Thyroid gland (tissue), 4 donors: ENCODE measurements around the gene AUH.

ENCODE experiments used
- POLR2A ChIP-seq, 2 donors: fragments of 450-650 bp; IDR thresholded peaks; one replicate each; pipeline ENCODE4 v1.6.1; 2017; ENCODE audit warnings: antibody characterized with exemption in 2 of 2, mild to moderate bottlenecking in 2 of 2, moderate library complexity in 1 of 2
- TF ChIP-seq, protein P1 (sequence below), 6 experiments: fragments of 200-600 bp in 3 of 6; fragments of 450-650 bp in 3 of 6; sonication (generic) in 3 of 6; IDR thresholded peaks; one replicate each; pipeline ENCODE4 v1.5.1; 2016 to 2019; ENCODE audit warnings: antibody characterized with exemption in 6 of 6, mild to moderate bottlenecking in 2 of 6, inconsistent platforms in 1 of 6, moderate library complexity in 1 of 6

DNA sequence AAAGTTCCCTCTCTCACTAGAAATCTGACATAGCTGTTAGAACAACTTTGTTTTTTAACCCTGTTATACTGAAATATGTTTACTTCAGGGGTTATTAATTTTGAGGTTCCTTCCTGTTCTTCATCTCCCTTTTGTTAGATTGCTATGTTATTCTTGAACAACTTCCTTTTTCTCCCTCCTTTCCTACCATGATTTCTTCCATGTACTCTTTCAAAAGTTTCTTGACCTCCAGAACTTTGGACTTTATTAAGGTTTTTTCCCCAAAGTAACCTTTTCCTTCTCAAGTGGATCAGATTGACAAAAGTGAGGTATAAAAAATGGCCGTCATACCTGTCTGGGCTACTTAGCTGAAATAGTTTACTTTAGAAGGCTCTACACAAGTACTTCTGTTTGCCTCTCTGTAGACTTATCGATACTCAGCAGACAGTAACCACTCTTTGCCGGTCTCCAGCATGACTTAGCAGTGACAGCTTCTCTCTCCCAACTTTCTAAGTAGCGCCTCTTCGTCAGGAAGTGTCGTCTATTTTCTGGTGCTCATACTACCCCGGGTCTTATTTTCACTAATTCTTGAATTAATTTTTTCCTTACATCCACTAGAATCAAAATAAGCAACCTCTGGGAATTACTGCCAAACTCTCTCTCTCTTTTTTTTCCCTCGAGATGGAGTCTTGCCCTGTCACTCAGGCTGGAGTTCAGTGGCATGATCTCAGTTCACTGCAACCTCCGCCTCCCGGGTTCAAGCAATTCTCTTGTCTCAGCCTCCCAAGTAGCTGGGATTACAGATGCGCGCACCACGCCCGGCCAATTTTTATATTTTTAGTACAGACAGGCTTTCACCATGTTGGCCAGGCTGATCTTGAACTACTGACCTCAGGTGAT lies 42.2 kb upstream of the AUH start:
- TF ChIP-seq, protein P1, sequence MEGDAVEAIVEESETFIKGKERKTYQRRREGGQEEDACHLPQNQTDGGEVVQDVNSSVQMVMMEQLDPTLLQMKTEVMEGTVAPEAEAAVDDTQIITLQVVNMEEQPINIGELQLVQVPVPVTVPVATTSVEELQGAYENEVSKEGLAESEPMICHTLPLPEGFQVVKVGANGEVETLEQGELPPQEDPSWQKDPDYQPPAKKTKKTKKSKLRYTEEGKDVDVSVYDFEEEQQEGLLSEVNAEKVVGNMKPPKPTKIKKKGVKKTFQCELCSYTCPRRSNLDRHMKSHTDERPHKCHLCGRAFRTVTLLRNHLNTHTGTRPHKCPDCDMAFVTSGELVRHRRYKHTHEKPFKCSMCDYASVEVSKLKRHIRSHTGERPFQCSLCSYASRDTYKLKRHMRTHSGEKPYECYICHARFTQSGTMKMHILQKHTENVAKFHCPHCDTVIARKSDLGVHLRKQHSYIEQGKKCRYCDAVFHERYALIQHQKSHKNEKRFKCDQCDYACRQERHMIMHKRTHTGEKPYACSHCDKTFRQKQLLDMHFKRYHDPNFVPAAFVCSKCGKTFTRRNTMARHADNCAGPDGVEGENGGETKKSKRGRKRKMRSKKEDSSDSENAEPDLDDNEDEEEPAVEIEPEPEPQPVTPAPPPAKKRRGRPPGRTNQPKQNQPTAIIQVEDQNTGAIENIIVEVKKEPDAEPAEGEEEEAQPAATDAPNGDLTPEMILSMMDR (IDR thresholded peaks at IDR 0.05), result no peak
- TF ChIP-seq POLR2A (IDR thresholded peaks at IDR 0.05), result no peak
